Neural crest cell (in vitro differentiated cells): ENCODE data around the gene IFITM2. TPM values are rescaled to one million over a fixed set of nuclear protein-coding genes. Genes with fewer than 3 reads are reported as not detected.

Experiments
- DNase-seq: peaks from one replicate; pipeline ENCODE4 v3.0.0; 2021; ENCODE audit warnings: low read depth, mixed read lengths, low spot score
- H3K27ac Mint-ChIP-seq: one replicate; pipeline ENCODE4 v1.8.0; 2021; ENCODE audit warnings: mild to moderate bottlenecking, mixed read lengths; ENCODE audit not compliant: unreplicated experiment
- H3K27me3 Mint-ChIP-seq: 2 replicates; pipeline ENCODE4 v1.8.0; 2021; ENCODE audit warnings: low read depth, mild to moderate bottlenecking, mixed read lengths
- H3K36me3 Mint-ChIP-seq: 2 replicates; pipeline ENCODE4 v1.8.0; 2021; ENCODE audit warnings: low read depth, mild to moderate bottlenecking, mixed read lengths
- H3K4me1 Mint-ChIP-seq: 2 replicates; pipeline ENCODE4 v1.8.0; 2021; ENCODE audit warnings: mixed read lengths
- H3K4me3 Mint-ChIP-seq: one replicate; pipeline ENCODE4 v1.8.0; 2021; ENCODE audit warnings: mild to moderate bottlenecking, mixed read lengths
- H3K9me3 Mint-ChIP-seq: 2 replicates; pipeline ENCODE4 v1.8.0; 2021; ENCODE audit warnings: mixed read lengths
- CTCF ChIP-seq: fragments of 200-600 bp; sonication (generic); conservative IDR thresholded peaks from 2 replicates; pipeline ENCODE4 v1.5.0; 2021; ENCODE audit warnings: antibody characterized with exemption, mild to moderate bottlenecking
- total RNA-seq: library from RNA; stranded (reverse); gene quantifications from 2 replicates; pipeline ENCODE4 v1.2.1, GENCODE V29; 2021

The IFITM2 gene
- total RNA-seq, 1 donor from 2014 or later: 55.0 TPM

- no peak overlapping the region for H3K27ac Mint-ChIP-seq
- TF ChIP-seq CTCF: no peak
- H3K36me3 Mint-ChIP-seq: peaks cover 4% of the 10 kb centered on the region
- DNase-seq: no peak
- peaks cover 23% of the 10 kb centered on the region for H3K4me1 Mint-ChIP-seq
- H3K9me3 Mint-ChIP-seq: peaks cover 8% of the 10 kb centered on the region
- no peak overlapping the region for H3K4me3 Mint-ChIP-seq
- H3K27me3 Mint-ChIP-seq: peaks cover 8% of the 10 kb centered on the region
Observed at GRCh38 chr11:357582-357981, 50.0 kb downstream of the IFITM2 start.

- Mint-ChIP-seq H3K27ac (no peak overlapping the region), H3K9me3 (peaks cover 8% of the 10 kb centered on the region), H3K4me1 (peaks cover 16% of the 10 kb centered on the region), H3K4me3 (no peak overlapping the region), H3K27me3 (peaks cover 8% of the 10 kb centered on the region), H3K36me3 (peaks cover 4% of the 10 kb centered on the region)
- no peak for TF ChIP-seq CTCF
- no peak for DNase-seq
Observed at GRCh38 chr11:358129-358800, 50.6 kb downstream of the IFITM2 start.

Other genes starting within 250 kb of the IFITM2 start
- gene SCGB1C1, start 114.7 kb upstream of the IFITM2 start, total RNA-seq: not detected in 2 replicates
- gene BET1L, start 100.4 kb upstream of the IFITM2 start, total RNA-seq: 41.3 and 44.3 TPM in 2 replicates
- gene RIC8A, start 100.1 kb upstream of the IFITM2 start, total RNA-seq: 115 and 122 TPM in 2 replicates
- 23.3 and 24.0 TPM in 2 replicates for gene SIRT3, start 71.5 kb upstream of the IFITM2 start, total RNA-seq
- gene PSMD13, start 70.8 kb upstream of the IFITM2 start, total RNA-seq: 136 and 146 TPM in 2 replicates
- gene NLRP6, start 29.4 kb upstream of the IFITM2 start, total RNA-seq: not detected in 2 replicates
- 23.2 and 25.1 TPM in 2 replicates for gene PGGHG, start 18.7 kb upstream of the IFITM2 start, total RNA-seq
- gene IFITM5, start 8.3 kb upstream of the IFITM2 start, total RNA-seq: not detected in 2 replicates
- gene IFITM1, start 6.2 kb downstream of the IFITM2 start, total RNA-seq: 2.0 and 2.3 TPM in 2 replicates
- gene IFITM3, start 13.0 kb downstream of the IFITM2 start, total RNA-seq: 156 and 165 TPM in 2 replicates
- 179 and 201 TPM in 2 replicates for gene B4GALNT4, start 61.7 kb downstream of the IFITM2 start, total RNA-seq
- 0.42 and 1.7 TPM in 2 replicates for gene PKP3, start 86.4 kb downstream of the IFITM2 start, total RNA-seq
- gene SIGIRR, start 107.2 kb downstream of the IFITM2 start, total RNA-seq: 14.5 and 15.9 TPM in 2 replicates
- gene ANO9, start 134.2 kb downstream of the IFITM2 start, total RNA-seq: not detected in 2 replicates
- gene PTDSS2, start 142.5 kb downstream of the IFITM2 start, total RNA-seq: 51.2 and 52.4 TPM in 2 replicates
- gene RNH1, start 199.4 kb downstream of the IFITM2 start, total RNA-seq: 69.2 and 71.1 TPM in 2 replicates
- gene HRAS, start 227.8 kb downstream of the IFITM2 start, total RNA-seq: 90.6 and 93.5 TPM in 2 replicates
- gene LRRC56, start 229.7 kb downstream of the IFITM2 start, total RNA-seq: 2.1 and 2.4 TPM in 2 replicates